Urothelium cell line (cell line): ENCODE results near the gene PEX11B.

Experiments used
- DNase-seq: peaks from one replicate; pipeline ENCODE4 v3.0.0; 2011; ENCODE audit warnings: low spot score, mixed read lengths
- FAIRE-seq: peaks from 2 replicates; lab custom pipeline; 2011; peaks lifted over from hg19 to GRCh38; lab: Jason Lieb, UNC

The PEX11B gene, protein sequence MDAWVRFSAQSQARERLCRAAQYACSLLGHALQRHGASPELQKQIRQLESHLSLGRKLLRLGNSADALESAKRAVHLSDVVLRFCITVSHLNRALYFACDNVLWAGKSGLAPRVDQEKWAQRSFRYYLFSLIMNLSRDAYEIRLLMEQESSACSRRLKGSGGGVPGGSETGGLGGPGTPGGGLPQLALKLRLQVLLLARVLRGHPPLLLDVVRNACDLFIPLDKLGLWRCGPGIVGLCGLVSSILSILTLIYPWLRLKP

DNA sequence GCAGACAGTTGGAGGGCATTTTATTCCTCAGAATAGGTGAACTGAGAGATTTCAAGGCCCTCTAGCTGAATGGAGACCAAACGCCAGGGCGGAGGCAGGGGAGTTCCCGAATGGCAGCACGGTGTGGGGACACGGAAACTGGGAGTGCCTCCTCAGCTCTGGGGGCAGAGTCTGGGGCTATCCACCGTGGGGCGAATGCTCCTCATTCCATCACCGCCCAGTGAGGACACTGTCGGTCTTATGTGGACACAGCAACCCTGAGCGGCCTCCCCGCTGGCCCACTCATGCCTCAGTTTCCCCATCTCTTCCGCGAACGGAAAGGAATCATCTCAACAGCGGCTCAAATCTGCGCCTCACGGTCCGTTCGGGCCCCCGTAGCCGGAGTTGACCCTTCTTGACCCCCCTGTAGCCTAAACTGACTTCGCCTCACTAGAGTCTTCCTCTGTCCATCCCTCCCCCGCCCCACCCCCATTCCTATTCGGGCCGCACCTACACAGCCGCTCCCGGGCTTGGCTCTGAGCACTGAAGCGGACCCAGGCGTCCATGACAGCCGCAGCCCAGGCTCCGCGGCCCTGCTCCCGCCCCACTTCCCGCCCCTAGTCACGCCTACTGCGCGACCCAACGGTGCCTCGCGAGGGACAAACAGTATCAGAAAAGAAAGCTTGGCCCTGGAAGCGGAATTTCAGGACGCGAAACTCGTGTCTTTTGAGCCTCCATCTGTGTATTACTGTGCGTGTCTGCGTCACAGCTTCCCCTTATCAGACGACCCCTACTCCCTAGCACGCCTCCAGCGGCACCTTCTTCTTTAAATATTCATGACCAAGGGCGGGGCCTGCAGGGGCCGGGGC lies at the start of gene PEX11B:
PEX11B (minus strand) TSS at position 574 of the 848 bp plus-strand sequence; CDS start at position 545, 29 bp downstream.
- DNase-seq (peak; percentile 89), FAIRE-seq (no peak)

DNA sequence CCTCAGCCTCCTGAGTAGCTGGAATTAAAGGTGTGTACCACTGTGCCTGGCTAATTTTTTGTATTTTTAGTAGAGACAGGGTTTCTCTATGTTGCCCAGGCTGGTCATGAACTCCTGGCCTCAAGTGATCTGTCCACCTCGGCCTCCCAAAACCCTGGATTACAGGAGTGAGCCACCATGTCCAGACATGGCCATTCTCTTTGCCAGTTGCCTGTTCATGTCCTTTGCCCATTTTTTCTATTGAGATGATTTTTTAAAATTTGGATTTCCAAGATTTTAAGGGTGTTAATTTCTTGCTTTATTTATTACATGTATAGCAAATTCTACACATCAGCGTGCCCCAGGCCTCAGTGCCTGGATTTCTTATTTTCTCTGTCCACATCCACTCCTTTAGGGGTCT lies 48.8 kb upstream of the PEX11B start:
- DNase-seq (no peak), FAIRE-seq (no peak)

DNA sequence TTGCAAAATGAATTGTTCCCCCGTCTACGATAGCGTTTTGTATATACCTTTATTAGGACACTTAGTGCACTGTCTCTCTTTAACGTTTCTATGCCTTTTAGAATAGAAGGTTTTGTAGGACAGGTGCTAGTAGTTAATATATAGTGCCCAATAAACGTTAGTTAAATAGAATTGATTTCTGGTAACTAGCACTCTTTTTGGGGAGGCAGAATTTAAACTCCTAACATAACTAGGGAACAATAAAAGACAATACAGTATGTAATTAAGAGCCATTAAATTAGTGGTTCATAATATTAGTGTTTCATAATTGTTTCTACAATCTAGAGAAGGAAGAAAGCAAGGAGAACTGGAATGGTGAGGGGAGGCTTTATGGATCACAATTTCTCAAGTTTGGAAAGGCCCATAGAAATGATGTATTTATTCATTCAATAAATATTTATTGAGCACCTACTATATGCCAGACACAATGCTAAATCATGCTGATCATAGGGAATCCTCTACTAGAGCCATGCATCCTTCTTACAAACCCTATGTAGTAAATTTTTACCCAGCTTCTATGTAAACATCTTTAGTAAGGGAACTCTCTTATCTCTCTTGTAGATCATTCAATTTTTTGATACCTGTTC lies 46.7 kb upstream of the PEX11B start:
- DNase-seq: no peak
- no peak for FAIRE-seq

DNA sequence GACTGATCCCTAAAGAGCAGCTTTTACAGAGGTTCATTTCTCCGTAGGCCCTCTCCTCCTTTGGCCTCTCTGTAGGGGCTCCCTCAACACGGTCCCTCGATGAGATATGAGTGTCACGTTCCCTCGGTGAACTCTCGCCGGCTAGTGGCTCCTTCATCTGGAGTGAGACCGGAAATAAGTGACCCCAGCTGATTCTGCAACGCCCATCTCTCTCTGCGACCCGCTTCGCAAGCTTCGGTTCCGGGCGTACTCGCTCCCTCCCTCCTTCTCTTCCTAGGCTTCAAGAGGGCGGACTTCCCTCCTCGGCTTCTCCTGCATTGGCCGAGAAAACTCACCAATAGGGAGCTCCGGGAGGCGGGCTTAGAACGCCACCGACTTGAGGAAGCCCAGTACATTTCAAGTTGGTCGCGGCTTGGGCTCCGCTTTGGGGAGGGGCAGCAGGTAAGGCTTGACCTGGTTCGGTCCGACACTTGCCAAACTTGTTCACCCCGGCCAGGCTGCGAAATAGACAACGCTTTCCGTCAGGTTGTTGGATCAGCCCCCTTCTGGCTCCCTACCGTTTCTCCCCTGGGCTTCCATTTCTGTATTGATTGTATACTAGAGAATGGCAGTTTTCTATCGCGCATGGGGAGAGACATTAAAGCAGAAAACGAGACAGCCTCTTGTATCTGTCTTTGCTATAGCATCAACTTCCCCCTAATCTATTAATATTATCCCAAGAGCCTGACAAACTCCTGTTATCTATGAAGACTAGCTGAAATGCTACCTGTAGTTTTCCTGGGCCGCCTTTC lies 46.0 kb upstream of the PEX11B start, which contains the start of the genes ANKRD34A and POLR3GL:
ANKRD34A (minus strand) TSS at position 248 of the 791 bp plus-strand sequence. CDS start 2,816 bp downstream, outside the sequence.
POLR3GL (plus strand) TSS at position 363 of the 791 bp plus-strand sequence. CDS start 10,176 bp downstream, outside the sequence.
- DNase-seq (peak; percentile 91), FAIRE-seq (no peak)

DNA sequence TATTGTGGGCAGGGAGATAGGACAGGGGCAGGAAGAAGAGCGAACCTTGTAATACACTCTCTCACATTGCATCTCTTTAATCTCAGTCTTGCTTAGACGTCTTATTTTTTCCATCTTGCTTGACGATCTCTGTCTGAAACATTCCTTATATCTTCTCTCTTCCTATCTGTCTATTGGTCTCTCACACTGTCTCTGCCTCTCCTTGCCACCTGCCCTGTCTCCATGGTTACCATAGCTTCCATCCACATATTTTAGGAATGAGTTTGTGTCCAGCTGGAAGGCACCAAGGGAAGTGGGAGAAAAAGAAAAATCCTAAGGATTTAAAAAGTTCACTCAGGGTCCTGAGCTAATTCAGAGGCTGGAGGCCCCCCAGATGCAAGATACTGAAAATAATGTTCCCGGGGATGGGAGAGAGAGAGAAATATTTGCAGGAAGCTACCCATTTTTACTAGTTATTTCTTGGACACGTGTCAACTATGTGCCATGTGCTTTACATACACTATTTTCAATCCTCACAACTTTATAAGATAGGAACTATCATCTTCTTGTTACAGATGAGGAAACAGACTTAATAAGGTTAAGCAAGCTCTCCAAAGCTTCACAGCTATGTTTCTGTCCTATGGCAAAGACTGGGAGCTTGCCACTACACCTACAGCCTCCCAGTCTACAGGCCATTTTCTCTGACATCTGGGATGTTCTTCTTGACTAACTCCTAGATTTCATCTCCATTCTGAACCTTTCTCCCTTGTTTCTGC lies 44.9 kb upstream of the PEX11B start:
- FAIRE-seq (no peak), DNase-seq (peak; percentile 67)

DNA sequence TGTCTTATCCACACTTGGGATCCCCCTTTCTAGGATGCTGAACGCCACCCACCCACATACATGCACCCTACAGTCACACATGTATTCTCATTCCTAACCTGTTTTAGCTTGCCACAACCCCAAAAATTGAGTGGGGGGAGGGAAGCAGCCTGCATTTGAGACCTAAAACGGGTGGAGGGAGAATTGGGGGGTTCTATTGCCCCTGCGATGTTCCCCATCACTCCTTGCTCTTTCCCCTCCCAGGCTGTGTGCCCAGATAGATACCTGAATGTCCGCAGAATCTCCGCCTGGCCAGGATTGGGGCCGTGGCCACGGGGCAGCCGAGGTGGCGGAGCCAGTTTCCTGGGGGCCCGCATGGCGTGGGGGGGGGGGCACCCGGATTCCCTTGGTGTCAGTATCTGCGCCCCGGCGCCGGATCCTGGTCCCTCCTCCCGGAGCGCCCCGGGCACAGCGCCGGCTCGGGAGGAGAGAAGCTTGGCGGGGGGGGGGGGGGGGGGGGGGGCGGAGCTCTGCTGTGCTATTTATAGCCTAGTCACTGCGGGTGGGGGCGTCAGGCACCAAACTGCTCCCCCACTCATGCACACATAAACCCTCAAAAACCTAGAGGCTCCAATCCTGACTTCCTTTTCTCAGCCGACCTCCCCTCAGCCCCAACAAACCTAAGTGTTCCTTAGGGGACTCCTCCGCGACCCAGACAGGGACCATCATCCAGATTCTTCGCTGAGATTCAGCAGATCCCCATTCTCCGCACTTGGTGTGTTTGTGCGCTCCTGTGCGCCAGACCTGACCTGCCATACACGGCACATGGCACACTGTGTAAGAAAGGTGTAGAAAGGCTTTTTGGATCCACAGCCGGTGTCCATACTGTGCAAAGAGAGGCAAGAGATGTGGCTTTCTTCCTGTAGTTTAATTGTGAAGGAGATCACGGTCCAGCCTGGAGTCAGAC lies 43.9 kb upstream of the PEX11B start:
- DNase-seq (peak; percentile 66), FAIRE-seq (no peak)

DNA sequence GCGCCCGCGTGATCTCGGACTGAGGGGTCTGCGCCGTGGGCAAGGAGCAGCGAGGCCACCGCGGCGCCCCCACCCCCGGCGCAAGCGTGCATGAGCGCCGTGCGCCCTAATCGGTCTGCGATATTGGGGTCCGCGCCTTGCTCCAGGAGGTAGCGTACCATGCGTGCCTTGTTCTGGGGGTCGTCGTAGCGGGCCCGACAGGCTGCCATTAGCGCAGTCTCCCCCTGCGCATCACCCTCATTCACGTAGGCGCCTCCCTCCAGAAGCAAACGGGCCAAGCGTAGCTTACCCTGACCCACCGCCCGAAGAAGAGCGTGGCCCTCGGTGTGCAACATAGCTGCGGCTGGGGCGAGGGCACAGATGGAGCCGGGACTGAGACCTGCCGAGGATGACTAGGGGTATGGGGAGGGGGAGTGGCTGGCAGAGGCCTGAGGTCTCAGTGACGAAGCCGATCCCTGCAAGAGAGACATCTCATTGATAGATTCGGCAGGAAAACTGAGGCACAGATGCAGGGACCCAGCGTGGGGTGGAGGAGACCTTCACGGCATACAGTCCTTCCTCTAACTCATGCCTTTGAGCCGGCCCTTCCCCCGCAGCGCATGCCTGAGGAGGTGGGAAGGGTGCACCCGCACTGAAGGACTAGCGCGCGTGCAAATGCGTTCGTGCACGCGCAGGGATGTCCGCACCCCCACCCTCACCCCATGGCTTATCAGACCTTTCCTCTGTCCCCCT lies 43.1 kb upstream of the PEX11B start:
- DNase-seq (peak; percentile 39), FAIRE-seq (no peak)

DNA sequence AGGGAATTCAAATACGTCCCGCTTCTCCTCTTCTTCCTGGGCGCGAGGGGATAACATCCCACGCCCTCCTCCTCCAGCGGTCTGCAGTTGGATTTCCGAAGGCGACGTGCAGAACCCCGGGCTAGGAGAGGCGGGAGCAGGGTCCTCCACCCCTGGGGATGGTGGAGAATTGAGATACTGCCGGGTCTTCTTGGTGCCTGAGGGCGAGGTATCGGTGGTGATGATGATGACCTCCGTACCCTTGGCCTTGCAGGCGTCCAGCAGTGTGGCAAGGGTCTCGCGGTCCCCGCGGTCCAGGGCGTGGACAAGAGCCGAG lies 42.5 kb upstream of the PEX11B start:
- DNase-seq: no peak
- FAIRE-seq: no peak

DNA sequence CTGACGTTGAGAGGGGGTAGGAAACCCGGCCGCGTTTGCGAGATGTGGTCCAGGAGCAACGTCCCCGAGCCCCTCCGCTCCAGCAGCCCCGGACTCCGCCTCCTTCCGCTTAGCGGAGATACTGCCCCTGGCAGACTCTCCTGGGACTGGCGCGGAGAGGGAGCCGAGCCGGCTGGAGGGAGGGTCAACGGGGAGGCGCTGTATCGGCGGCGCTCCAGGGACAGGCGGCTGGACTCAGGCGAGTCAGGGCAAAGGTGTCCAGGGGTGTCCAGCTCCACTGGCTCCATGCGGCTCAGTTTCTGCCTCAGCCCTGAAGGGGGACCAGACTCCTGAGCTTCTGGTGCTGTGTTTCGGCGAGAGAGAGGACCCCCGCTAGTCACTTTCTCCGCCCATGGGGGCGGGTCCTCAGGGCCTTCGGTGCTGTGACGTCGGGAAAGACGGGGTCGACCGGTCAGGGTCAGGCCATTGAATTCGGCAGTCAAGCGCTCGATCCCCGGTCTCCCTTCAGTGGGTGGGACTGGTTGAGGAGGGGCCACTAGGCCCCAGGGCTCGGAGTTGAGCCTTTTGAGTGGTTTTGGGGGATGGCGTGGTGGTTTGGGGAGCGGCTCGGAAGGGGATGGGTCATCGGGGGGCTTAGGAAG lies 42.1 kb upstream of the PEX11B start:
- FAIRE-seq: no peak
- no peak for DNase-seq

DNA sequence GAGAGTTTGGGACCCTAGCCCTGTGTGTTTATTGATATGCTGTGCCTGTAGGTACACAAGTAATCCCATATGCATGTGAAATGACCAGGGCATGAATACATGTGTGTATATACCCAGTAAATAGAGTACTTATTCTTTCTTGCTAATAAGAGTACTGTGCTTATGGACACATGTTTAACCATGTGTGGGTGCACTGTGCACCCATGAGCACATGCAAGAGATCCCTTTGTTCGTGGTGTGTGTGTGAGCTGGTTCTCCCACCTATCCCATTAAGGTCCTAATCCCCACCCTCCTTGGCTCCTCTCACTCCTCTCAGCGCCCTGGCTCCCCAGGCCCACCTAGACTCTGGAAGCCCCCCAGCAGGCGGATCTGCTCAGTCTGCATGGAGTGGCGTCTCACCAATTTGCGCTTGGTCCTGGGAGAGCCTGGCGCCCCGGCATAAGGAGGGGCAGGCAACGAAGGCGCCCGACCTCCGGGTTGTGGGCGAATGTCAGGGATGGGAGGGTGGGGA lies 41.5 kb upstream of the PEX11B start:
- DNase-seq (no peak), FAIRE-seq (no peak)

DNA sequence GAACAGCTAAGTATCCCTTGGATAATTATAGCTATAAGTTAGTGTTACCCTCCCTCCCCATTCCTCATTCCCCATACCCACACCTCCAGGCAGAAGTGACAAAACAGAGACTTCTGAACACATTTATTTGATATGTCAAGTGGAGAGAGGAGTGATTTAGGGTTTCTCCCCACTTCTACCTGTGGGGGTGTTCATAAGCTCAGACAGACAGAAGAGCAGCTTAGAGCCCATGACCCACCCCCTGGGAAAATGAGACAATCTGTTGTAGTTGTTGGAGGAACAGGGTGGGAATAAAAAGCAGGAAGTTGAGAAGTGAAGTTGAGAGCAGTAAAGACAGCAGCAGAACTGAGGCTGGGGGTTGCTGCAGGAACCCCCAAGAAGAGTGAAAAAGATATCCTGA lies 40.8 kb upstream of the PEX11B start:
- no peak for FAIRE-seq
- DNase-seq: no peak

DNA sequence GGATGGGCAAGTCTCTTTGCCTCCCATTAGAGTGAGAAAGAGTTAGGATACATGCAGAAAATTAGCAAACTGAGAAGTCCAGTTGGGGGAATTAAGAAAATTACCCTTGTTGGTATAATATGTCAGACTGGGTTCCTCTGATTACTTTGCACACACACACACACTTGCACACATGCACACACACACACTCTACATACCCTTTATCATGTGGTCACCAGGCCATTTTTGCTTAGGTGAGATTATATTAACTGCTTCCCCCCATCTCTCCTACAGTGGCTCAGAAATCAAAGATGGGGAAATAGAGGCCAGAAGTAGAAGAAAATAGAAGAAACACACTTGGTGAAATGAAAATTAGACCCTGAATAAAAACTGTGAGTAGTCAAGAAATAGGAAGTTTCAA lies 40.2 kb upstream of the PEX11B start:
- FAIRE-seq (no peak), DNase-seq (no peak)

DNA sequence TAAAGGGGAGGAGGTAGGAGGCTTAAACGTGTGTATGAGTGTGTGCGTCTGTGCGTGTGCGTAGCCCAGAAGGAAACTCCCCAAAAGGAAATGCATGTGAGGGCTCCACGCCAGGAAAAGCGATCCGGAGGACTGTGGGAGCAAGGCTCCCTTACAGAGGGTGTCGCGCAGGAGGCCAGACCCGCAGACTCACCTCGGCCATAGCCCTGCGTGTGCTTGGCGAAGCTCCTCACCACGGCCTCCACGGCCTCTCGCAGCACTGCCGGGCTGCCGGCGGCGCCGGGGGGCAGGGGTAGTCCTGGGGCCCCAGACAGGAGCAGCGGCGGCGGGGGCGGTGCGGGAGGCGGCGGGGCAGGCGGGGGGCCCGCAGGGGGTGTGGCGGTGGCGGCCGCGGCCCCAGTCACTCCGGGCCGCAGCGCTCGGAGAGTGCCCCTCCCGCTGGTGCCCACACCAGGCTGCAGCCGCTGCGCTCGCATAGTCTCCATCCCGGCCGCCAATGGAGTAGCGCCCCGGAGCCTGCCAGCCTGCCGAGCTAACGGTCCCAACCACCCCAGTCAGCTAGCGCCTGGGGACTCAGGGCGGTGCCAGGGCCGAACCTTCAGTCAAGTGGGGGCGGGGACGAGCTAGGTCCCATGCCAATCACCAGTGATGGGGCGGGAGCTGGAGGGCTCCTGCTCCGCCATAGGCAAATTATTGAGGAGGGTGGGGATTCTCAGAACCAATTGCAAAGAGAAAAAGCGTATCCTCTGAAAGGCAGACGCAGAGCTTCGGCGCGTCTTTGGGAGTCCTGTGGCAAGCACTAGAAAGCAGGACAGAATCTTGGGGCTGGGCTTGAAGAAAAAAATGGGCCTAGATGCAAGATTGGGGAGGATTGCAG lies 39.2 kb upstream of the PEX11B start, which contains the start of gene LIX1L:
LIX1L (minus strand) TSS at position 575 of the 877 bp plus-strand sequence; CDS start at position 485, 90 bp downstream.
- DNase-seq (peak; percentile 95), FAIRE-seq (no peak)

DNA sequence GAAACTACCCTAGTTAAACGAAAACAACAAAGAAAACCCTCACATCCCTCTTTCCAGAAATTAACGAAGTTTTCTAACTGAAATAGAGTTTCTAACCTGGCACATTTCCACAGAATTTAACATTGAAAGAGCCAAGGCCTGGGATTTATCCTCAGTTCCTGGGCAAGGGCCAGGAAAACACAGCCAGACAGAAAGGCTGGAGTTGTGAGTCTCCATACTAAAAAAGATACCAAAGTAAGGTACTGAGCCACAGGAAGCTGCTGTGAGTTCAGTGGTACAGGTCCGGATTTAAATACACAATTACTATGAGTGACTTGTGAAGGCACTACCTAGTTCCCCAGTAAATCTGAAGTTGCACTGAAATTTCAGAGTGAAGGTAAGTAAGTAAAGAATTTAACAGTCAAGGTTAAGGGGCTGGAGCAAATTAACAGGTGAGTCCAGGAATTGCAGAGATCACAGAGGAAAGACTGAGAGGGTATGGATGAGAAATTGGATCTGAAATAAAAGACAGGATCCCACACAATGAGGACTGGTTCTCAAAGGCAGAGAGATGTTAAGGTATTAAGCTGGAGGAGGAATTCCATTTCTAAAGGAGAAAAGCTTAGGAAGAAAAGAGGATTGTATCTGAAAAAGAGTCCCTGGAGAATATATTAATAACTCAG lies 38.4 kb upstream of the PEX11B start:
- no peak for DNase-seq

DNA sequence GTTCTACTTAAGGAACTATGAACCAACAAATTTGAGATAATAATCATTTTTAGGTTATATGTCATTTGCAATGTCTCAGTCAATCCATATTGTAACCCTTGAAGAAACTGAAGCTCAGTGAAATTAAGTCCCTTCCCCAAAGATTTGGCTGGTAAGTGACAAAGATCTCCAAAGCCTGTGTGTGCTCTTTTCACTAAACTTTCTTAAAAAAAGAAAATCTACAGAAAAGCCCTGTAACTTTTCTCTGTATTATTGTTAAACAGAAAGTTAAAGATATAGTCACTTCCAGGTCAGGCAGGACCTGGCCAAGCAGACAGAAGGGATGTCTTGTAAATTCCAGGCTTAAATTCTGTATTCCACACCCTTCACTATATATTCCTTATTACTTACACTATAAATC lies 37.8 kb upstream of the PEX11B start:
- no peak for FAIRE-seq
- no peak for DNase-seq

More for the DNA sequence above, 38.4 kb upstream of the PEX11B start:
- FAIRE-seq: no peak

DNA sequence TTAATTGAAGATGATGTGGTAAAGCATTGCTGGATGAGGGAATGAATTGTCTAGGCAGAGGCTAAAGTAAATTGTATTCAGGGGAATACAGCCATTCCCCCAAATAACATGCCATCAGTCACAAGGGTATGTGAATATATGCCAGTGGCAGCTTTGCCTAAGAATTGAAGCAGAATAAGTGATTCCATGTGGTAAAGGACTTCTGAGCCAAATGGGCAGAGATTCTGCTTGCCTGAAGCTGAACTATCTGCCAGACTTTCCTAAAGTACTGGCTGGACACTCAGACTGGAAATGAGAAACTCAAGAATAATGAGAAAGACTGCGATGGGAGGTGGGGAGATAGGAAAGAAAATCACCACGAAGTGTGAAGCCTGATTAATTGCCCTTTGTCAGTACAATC lies 36.9 kb upstream of the PEX11B start:
- DNase-seq: no peak
- FAIRE-seq: no peak
